C4-2B (cell line): ENCODE data around the gene SH3BP5.

Source experiments
- ZFX ChIP-seq: fragments of 450-650 bp; IDR thresholded peaks from 2 replicates; pipeline ENCODE4 v1.6.1; 2017
- TF ChIP-seq, protein P1 (sequence below): fragments of 450-650 bp; conservative IDR thresholded peaks from 2 replicates; pipeline ENCODE4 v1.5.1; 2017; ENCODE audit warnings: mild to moderate bottlenecking

DNA sequence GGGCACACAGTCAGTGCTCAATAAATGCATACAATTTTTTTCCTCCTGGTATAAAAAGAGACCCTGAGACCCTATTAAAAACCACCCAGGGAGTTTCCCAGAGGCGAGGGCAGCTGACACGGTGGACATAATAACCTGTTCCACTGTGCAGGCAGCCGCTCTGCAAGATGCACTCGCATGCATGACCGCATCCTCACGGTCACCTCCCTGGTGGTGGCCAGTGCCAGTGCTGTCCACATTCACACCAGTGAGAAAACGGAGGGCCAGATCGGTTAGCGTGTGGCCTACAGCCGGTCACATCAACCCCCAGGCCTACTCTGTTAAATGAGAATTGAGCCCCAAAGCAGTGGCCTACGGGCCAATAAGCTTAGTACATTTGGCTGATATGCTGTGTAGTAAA, 24.8 kb downstream of the SH3BP5 start:
- TF ChIP-seq, protein P1, sequence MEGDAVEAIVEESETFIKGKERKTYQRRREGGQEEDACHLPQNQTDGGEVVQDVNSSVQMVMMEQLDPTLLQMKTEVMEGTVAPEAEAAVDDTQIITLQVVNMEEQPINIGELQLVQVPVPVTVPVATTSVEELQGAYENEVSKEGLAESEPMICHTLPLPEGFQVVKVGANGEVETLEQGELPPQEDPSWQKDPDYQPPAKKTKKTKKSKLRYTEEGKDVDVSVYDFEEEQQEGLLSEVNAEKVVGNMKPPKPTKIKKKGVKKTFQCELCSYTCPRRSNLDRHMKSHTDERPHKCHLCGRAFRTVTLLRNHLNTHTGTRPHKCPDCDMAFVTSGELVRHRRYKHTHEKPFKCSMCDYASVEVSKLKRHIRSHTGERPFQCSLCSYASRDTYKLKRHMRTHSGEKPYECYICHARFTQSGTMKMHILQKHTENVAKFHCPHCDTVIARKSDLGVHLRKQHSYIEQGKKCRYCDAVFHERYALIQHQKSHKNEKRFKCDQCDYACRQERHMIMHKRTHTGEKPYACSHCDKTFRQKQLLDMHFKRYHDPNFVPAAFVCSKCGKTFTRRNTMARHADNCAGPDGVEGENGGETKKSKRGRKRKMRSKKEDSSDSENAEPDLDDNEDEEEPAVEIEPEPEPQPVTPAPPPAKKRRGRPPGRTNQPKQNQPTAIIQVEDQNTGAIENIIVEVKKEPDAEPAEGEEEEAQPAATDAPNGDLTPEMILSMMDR = no peak
- TF ChIP-seq ZFX = no peak
